GM12874 (cell line): ENCODE measurements around the gene ASIC2.

Source experiments
- TF ChIP-seq, protein P1 (sequence below): IDR thresholded peaks from 2 replicates; pipeline ENCODE4 v1.5.1; 2011; ENCODE audit warnings: low read depth, mild to moderate bottlenecking, control low read depth, low read length, moderate library complexity; ENCODE audit not compliant: insufficient read depth

ASIC2 gene

DNA sequence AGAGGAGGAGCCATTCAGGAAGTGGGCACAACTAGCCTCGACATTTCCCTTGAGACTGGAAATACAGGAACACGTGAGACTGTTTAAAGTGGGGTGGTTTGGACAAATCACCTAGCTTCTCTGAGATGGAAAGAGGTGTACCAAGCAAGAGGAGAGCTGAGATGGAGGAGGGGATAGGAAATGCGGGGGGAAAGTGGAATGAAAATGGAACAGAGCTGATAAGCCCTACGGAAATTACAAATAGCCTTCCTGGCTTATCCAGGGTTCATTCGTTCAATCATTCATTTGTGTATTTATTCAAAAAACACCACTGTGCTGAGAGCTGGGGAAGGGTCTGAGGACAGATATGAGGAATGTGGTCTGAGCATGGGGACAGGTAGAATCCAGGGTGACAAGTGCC lies 64.1 kb downstream of the ASIC2 start:
- TF ChIP-seq, protein P1, sequence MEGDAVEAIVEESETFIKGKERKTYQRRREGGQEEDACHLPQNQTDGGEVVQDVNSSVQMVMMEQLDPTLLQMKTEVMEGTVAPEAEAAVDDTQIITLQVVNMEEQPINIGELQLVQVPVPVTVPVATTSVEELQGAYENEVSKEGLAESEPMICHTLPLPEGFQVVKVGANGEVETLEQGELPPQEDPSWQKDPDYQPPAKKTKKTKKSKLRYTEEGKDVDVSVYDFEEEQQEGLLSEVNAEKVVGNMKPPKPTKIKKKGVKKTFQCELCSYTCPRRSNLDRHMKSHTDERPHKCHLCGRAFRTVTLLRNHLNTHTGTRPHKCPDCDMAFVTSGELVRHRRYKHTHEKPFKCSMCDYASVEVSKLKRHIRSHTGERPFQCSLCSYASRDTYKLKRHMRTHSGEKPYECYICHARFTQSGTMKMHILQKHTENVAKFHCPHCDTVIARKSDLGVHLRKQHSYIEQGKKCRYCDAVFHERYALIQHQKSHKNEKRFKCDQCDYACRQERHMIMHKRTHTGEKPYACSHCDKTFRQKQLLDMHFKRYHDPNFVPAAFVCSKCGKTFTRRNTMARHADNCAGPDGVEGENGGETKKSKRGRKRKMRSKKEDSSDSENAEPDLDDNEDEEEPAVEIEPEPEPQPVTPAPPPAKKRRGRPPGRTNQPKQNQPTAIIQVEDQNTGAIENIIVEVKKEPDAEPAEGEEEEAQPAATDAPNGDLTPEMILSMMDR: no peak

DNA sequence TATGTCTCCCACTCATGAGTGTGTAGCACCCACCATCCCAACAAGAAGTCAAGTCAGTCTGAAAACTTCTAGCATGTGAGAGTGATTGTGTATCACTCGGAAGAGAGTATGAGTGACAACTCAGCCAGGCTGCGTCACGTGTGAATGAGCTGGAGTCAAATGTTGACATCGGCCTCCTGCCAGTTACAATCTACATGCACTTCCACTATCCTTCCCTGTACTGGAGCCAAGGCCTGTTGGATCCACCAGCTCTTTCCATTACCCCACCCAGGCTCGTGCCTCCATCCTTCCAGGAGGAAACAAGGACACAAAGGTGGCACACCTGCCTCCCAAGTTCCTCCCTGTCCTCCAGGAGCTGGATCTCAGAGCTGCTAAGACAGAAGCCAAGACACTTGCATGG lies 64.5 kb downstream of the ASIC2 start:
- TF ChIP-seq, protein P1: no peak

DNA sequence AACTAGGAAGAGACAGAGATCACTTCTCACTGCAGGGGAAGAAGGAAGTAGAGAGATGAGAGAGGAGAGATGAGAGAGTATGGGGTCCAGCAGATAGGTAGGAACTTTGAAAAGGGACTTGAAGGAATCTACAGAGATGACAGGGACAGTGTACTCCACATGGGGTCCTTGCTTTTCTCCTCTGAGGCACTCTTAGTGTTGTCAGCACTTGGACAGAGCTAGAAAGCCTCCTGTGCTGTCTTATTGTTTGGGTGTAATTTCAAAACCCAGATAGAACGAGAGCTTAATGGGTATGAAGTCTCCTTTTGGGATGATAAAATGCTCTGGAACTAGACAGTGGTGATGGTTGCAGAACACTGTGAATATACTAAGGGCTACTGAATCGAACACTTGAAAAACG lies 65.2 kb downstream of the ASIC2 start:
- TF ChIP-seq, protein P1: no peak

DNA sequence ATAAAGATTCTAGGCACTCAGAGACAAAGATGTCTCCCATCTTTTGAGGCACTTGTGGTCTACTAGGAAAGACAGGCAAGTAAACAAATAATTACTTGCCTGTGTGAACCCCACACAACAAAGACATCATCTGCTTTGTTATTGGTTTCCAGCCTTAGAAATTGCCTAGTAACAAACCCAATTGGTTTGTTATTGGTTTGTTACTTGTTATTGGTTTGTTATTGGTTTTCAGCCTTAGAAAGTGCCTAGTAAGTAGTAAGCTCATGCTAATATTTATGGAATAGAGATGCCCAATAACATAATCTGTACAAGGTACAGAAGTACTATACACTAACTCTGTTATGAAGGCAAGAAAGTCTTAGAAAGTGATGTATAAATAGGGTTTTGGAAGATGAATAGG lies 67.1 kb downstream of the ASIC2 start:
- TF ChIP-seq, protein P1: no peak

- TF ChIP-seq, protein P1: no peak
These were observed 67.6 kb downstream of the ASIC2 start for GRCh38 chr17:33225509-33225908.

- TF ChIP-seq, protein P1: no peak
These were observed 73.1 kb downstream of the ASIC2 start for GRCh38 chr17:33220036-33220435.

DNA sequence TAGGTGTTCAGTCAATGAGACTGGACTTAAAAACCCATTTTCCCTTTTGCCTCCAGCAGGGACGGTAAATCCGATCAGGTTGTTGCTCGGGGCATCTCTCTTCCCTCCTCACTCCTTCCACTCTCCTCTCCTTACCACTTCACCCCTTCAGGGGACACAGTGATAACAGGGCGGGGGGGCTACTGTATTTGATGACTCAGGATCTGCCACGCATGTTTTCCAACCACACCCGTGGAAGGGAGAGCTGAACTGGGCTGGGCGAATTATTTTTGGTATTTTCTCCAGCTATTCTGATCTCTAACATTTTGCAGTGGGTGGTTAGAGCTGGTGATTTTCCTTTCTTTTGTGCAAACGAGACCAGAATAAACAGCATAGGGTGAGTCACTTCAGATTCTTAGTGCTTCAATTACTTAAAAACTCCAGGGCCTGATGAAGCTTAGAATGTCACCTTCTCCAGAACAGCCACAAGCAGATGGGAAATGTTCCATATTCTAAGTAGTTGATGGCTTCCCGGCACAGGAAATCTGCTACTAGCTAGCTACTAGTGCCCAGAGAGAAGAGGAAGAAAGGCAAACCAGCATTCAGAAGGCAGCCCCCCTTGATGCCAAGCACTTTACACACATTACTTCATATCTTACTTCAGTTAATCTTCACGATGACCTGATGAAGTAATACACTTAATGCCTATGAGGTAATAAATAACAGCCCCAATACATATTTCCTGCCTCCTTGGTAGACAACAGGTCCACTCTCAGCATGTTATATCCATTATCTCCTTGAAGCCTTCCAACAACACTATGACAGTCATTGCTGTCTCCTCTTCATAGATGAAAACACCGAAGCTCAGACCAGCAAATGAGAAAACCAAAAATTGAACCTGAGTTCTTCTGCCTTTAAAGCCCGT lies 74.1 kb downstream of the ASIC2 start:
- TF ChIP-seq, protein P1: no peak
